Mesenchymal stem cell (in vitro differentiated cells and primary cell): ENCODE results near the gene ST6GALNAC4.

Experiments used
- DNase-seq: peaks from one replicate; pipeline ENCODE4 v3.0.0-alpha.2; 2013
- H2AFZ ChIP-seq: one replicate; pipeline ENCODE4 v1.6.1; 2013; ENCODE audit warnings: low read depth, mild to moderate bottlenecking, control low read depth, inconsistent platforms, low read length, moderate library complexity
- H2AK5ac ChIP-seq: 2 replicates; pipeline ENCODE4 v1.6.1; 2013; ENCODE audit warnings: low read length, moderate library complexity, mild to moderate bottlenecking, inconsistent platforms; ENCODE audit not compliant: severe bottlenecking
- H2BK120ac ChIP-seq: one replicate; pipeline ENCODE4 v1.6.1; 2013; ENCODE audit warnings: low read depth, mild to moderate bottlenecking, inconsistent platforms, low read length, moderate library complexity
- H2BK12ac ChIP-seq, 2 experiments: one replicate each; pipeline ENCODE4 v1.6.1; 2013; ENCODE audit warnings: inconsistent platforms in 2 of 2, low read length in 2 of 2, mild to moderate bottlenecking in 2 of 2, moderate library complexity in 2 of 2, control low read depth in 1 of 2
- H2BK15ac ChIP-seq: one replicate; pipeline ENCODE4 v1.6.1; 2013; ENCODE audit warnings: mild to moderate bottlenecking, low read depth, inconsistent platforms; ENCODE audit not compliant: poor library complexity, severe bottlenecking
- H2BK5ac ChIP-seq: 2 replicates; pipeline ENCODE4 v1.6.1; 2013; ENCODE audit warnings: low read depth, mild to moderate bottlenecking, low read length, control low read depth, inconsistent platforms; ENCODE audit not compliant: poor library complexity, severe bottlenecking
- H3K14ac ChIP-seq, 2 experiments: one replicate each; pipeline ENCODE4 v1.6.1; 2013; ENCODE audit warnings: inconsistent platforms in 2 of 2, low read length in 2 of 2, control low read depth in 1 of 2, mild to moderate bottlenecking in 1 of 2, moderate library complexity in 1 of 2
- H3K18ac ChIP-seq, 2 experiments: one replicate each; pipeline ENCODE4 v1.6.1; 2013; ENCODE audit warnings: inconsistent platforms in 2 of 2, low read length in 2 of 2, control low read depth in 1 of 2, low read depth in 1 of 2, mild to moderate bottlenecking in 1 of 2
- H3K23ac ChIP-seq, 2 experiments: one replicate each; pipeline ENCODE4 v1.6.1; 2013; ENCODE audit warnings: inconsistent platforms in 2 of 2, low read length in 2 of 2, mild to moderate bottlenecking in 2 of 2, moderate library complexity in 2 of 2, control low read depth in 1 of 2
- H3K27ac ChIP-seq: 2 replicates; pipeline ENCODE4 v1.5.1; 2013; ENCODE audit warnings: mild to moderate bottlenecking, moderate library complexity, low read length, control low read depth, inconsistent platforms; ENCODE audit not compliant: poor library complexity, severe bottlenecking
- H3K27me3 ChIP-seq, 2 experiments: 2 replicates each; pipeline versions ENCODE4 v1.6.1 to v1.7.0; 2013; ENCODE audit warnings: low read length in 2 of 2, mild to moderate bottlenecking in 2 of 2, moderate library complexity in 2 of 2, control low read depth in 1 of 2, inconsistent platforms in 1 of 2; ENCODE audit not compliant: control insufficient read depth in 1 of 2, insufficient read depth in 1 of 2
- H3K36me3 ChIP-seq, 2 experiments: 2 replicates each; pipeline versions ENCODE4 v1.6.1 to v1.7.0; 2013; ENCODE audit warnings: low read length in 2 of 2, control low read depth in 1 of 2, inconsistent platforms in 1 of 2, low read depth in 1 of 2, mild to moderate bottlenecking in 1 of 2; ENCODE audit not compliant: insufficient read depth in 2 of 2, control insufficient read depth in 1 of 2
- H3K4ac ChIP-seq, 2 experiments: one replicate each; pipeline ENCODE4 v1.6.1; 2013; ENCODE audit warnings: inconsistent platforms in 2 of 2, low read length in 2 of 2, mild to moderate bottlenecking in 2 of 2, moderate library complexity in 2 of 2, control low read depth in 1 of 2, low read depth in 1 of 2
- H3K4me1 ChIP-seq: 2 replicates; pipeline ENCODE4 v1.6.1; 2013; ENCODE audit warnings: low read depth, low read length, control low read depth; ENCODE audit not compliant: control insufficient read depth, insufficient read depth
- H3K4me2 ChIP-seq: 2 replicates; pipeline ENCODE4 v1.6.1; 2013; ENCODE audit warnings: low read length, mild to moderate bottlenecking, inconsistent platforms; ENCODE audit not compliant: poor library complexity, severe bottlenecking
- H3K4me3 ChIP-seq, 2 experiments: 2 replicates each; pipeline versions ENCODE4 v1.5.1 to v1.7.0; 2013; ENCODE audit warnings: low read length in 2 of 2, mild to moderate bottlenecking in 2 of 2, control low read depth in 1 of 2, low read depth in 1 of 2; ENCODE audit not compliant: insufficient read depth in 1 of 2
- H3K79me1 ChIP-seq: replicated peaks from 2 replicates; pipeline ENCODE4 v1.6.1; 2013; ENCODE audit warnings: mild to moderate bottlenecking, control low read depth, low read length, inconsistent platforms; ENCODE audit not compliant: poor library complexity, severe bottlenecking
- H3K9ac ChIP-seq: 2 replicates; pipeline ENCODE4 v1.7.0; 2013; ENCODE audit warnings: mild to moderate bottlenecking, low read length, moderate library complexity
- H3K9me3 ChIP-seq: 2 replicates; pipeline ENCODE4 v1.7.0; 2013; ENCODE audit warnings: mild to moderate bottlenecking, low read length; ENCODE audit not compliant: control insufficient read depth
- H4K8ac ChIP-seq: one replicate; pipeline ENCODE4 v1.6.1; 2013; ENCODE audit warnings: inconsistent platforms, mild to moderate bottlenecking, low read length, moderate library complexity
- H4K91ac ChIP-seq: one replicate; pipeline ENCODE4 v1.6.1; 2013; ENCODE audit warnings: mild to moderate bottlenecking, low read length, inconsistent platforms
- WGBS: methylation state at CpG from one replicate; pipeline ENCODE4 v1.1.7; 2013; ENCODE audit warnings: mixed read lengths; 5-methylcytosine and 5-hydroxymethylcytosine counted together

Gene ST6GALNAC4

DNA sequence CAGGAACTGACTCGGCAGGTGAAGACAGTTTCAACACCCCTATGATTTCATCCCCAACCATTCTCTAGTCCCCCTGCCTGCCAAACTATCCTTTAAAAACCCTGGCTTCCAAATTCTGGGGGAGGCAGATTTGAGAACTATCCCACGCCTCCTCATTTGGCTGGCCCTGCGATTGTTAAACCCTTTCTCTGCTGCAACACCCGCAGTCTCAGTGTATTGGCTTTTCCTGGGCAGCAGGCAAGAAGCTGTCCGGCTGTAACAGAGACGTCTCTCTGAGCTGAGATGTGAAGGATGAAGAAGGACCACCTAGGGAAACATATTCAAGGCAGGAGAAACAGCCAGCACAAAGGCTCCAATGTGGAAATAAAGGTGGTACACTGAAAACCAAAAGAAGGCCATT is 24.0 kb downstream of the ST6GALNAC4 start:
- Histone ChIP-seq H3K4ac (no peak overlapping the region), H4K91ac (no peak overlapping the region), H3K4me3 (no peak overlapping the region), H3K4me1 (peaks cover 15% of the 10 kb centered on the region), H2AK5ac (no peak overlapping the region), H3K4me2 (no peak overlapping the region), H3K18ac (no peak overlapping the region), H3K27me3 (no peaks in the 10 kb centered on the region), H3K79me1 (peaks cover 45% of the 10 kb centered on the region), H3K23ac (no peak overlapping the region), H2BK120ac (no peak overlapping the region), H3K9ac (no peak overlapping the region), H2BK12ac (no peak overlapping the region), H2BK5ac (no peak overlapping the region), H3K27ac (no peak overlapping the region), H2AFZ (no peak overlapping the region), H2BK15ac (no peak overlapping the region), H3K36me3 (peaks cover 66 to 80% of the 10 kb centered on the region in 2 experiments), H4K8ac (no peak overlapping the region), H3K14ac (no peak overlapping the region), H3K9me3 (no peaks in the 10 kb centered on the region)
- 96% methylated on average over 6 of the region's 6 CpGs for WGBS
- no peak for DNase-seq

DNA sequence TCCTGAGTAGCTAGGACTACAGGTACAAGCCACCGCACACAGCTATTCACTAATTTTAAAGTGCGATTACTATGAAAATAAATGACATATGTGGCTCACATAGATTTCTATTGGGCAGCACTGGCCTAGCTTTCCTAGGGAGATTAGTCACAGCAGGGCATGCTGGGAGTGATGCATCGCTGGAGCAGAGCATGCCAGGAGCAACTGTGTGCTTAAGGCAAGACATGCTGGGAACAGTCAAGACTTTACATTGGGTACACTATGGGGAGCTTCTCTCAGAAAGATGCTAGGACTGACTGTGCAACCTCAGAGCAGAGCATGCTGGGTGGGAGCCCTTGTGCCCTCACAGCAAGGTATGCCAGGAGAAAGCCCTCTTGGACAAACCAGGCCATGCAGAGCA is 26.8 kb downstream of the ST6GALNAC4 start:
- H3K14ac ChIP-seq = no peak overlapping the region
- no peaks in the 10 kb centered on the region for H3K9me3 ChIP-seq

DNA sequence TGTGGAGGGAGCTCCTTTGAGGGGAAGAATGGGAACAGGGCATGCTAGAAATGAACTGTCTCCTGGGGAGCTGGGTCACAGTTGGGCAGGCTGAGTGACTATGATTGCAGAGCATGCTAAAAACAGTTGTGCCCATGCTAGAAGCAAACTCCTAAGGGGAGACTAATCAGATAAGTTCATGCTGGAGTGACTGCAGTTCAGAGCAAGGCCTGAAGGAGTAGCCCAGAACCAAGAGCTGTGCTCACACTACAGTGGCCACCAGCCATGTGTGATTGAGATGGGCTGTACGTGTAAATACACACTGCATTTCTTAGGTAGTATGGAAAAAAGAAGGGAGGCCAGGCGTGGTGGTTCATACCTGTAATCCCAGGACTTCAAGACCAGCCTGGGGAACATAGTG is 29.0 kb downstream of the ST6GALNAC4 start:
- Histone ChIP-seq H3K4me2 (no peak overlapping the region), H3K14ac (peak overlapping the region in 1 of 2 experiments; percentile 19), H2BK5ac (no peak overlapping the region), H3K23ac (no peak overlapping the region), H3K36me3 (peaks cover 65 to 79% of the 10 kb centered on the region in 2 experiments), H3K79me1 (peaks cover 20% of the 10 kb centered on the region), H3K27ac (no peak overlapping the region), H3K18ac (no peak overlapping the region), H3K4me1 (peaks cover 26% of the 10 kb centered on the region), H3K9ac (no peak overlapping the region), H2BK12ac (no peak overlapping the region), H2AFZ (no peak overlapping the region), H3K4ac (no peak overlapping the region), H2BK120ac (no peak overlapping the region), H3K4me3 (no peak overlapping the region), H2AK5ac (no peak overlapping the region), H4K8ac (no peak overlapping the region), H4K91ac (no peak overlapping the region), H2BK15ac (no peak overlapping the region), H3K9me3 (no peaks in the 10 kb centered on the region), H3K27me3 (no peaks in the 10 kb centered on the region)
- 100% methylated on average over 2 of the region's 2 CpGs for WGBS
- no peak for DNase-seq

More for the DNA sequence above, 26.8 kb downstream of the ST6GALNAC4 start:
- Histone ChIP-seq H2BK12ac (no peak overlapping the region), H4K91ac (no peak overlapping the region), H3K9ac (no peak overlapping the region), H2BK120ac (no peak overlapping the region), H3K23ac (no peak overlapping the region), H3K18ac (no peak overlapping the region), H2BK5ac (no peak overlapping the region), H4K8ac (no peak overlapping the region), H3K4ac (no peak overlapping the region), H3K79me1 (peaks cover 39% of the 10 kb centered on the region), H3K36me3 (peaks cover 71 to 87% of the 10 kb centered on the region in 2 experiments), H3K4me3 (no peak overlapping the region), H3K27ac (no peak overlapping the region), H3K4me2 (no peak overlapping the region), H3K4me1 (peaks cover 13% of the 10 kb centered on the region), H3K27me3 (no peaks in the 10 kb centered on the region), H2BK15ac (no peak overlapping the region), H2AFZ (no peak overlapping the region), H2AK5ac (no peak overlapping the region)
- 98% methylated on average over 3 of the region's 3 CpGs for WGBS
- DNase-seq = no peak

DNA sequence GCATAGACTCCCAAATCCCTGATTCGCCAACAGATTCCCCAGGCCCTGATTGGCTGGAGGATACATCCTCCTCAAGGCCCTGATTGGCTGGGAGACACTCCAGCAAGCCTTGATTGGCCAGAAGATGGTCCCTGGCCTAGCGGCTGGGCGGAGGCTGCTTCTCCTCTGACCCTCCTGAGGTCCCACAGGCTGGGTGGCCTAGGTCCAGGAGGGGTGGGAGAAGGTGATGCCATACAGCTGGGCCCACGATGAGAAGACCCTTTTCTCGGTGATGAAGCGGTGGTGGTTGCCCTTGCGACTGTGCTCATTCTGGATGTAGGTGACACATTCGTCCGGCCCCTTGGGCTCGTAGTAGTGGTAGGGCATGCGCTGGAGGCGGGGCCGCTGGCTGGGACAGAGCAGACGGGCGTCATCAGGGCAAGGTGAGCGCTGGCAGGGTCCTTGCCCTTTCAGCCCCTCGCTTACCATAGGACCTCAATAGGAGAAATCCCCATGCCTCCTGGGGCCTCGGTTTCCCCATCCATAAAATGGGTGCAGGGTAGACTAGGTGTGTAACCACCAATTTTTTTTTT is 30.4 kb downstream of the ST6GALNAC4 start:
- Histone ChIP-seq H4K8ac (peak overlapping the region; percentile 49), H2BK5ac (no peak overlapping the region), H2AFZ (no peak overlapping the region), H3K27ac (no peak overlapping the region), H2BK15ac (no peak overlapping the region), H4K91ac (no peak overlapping the region), H3K4me1 (peaks cover 29% of the 10 kb centered on the region), H3K4me2 (no peak overlapping the region), H3K18ac (no peak overlapping the region), H3K36me3 (peaks cover 66 to 74% of the 10 kb centered on the region in 2 experiments), H3K23ac (no peak overlapping the region), H3K14ac (no peak overlapping the region), H2AK5ac (no peak overlapping the region), H2BK120ac (no peak overlapping the region), H3K9me3 (no peaks in the 10 kb centered on the region), H3K79me1 (peaks cover 17% of the 10 kb centered on the region), H3K27me3 (no peaks in the 10 kb centered on the region), H2BK12ac (no peak overlapping the region), H3K9ac (no peak overlapping the region), H3K4me3 (no peak overlapping the region), H3K4ac (no peak overlapping the region)
- DNase-seq = no peak
- WGBS = 96% methylated on average over 16 of the region's 18 CpGs
